Neural cell (in vitro differentiated cells): ENCODE measurements around the gene STUM. TPM values are rescaled to one million over a fixed set of nuclear protein-coding genes. Genes with fewer than 3 reads are reported as not detected.

Experiments used
- H2AFZ ChIP-seq: fragments of 200-600, 300-800 bp; sonication (generic), shearing (Covaris generic); 2 replicates; pipeline ENCODE4 v1.6.0; 2014; ENCODE audit warnings: low read depth, mild to moderate bottlenecking, antibody characterized with exemption, low read length, moderate library complexity
- H3F3A ChIP-seq: fragments of 200-600 bp; shearing (Covaris generic); 2 replicates; pipeline ENCODE4 v1.6.1; 2016; ENCODE audit warnings: mild to moderate bottlenecking, moderate library complexity, mixed read lengths, antibody characterized with exemption, low read length; ENCODE audit not compliant: insufficient read depth, poor library complexity, severe bottlenecking
- H3K27ac ChIP-seq: fragments of 200-600, 300-800 bp; sonication (generic), shearing (Covaris generic); 2 replicates; pipeline ENCODE4 v1.5.1; 2014; ENCODE audit warnings: mild to moderate bottlenecking, low read length, moderate library complexity
- H3K27me3 ChIP-seq: fragments of 300-800, 200-600 bp; sonication (generic), shearing (Covaris generic); 2 replicates; pipeline ENCODE4 v1.6.0; 2014; ENCODE audit warnings: mild to moderate bottlenecking, low read depth, low read length, moderate library complexity; ENCODE audit not compliant: insufficient read depth
- H3K36me3 ChIP-seq: fragments of 300-800, 200-600 bp; sonication (generic), shearing (Covaris generic); 2 replicates; pipeline ENCODE4 v1.5.1; 2014; ENCODE audit warnings: mild to moderate bottlenecking, antibody characterized with exemption, low read length, moderate library complexity; ENCODE audit not compliant: insufficient read depth
- H3K4me2 ChIP-seq: fragments of 300-800, 200-600 bp; sonication (generic), shearing (Covaris generic); 2 replicates; pipeline ENCODE4 v1.6.0; 2014; ENCODE audit warnings: mild to moderate bottlenecking, low read length
- H3K4me3 ChIP-seq: fragments of 300-800, 200-600 bp; sonication (generic), shearing (Covaris generic); 2 replicates; pipeline ENCODE4 v1.5.1; 2014; ENCODE audit warnings: mild to moderate bottlenecking, low read length, moderate library complexity
- H3K79me2 ChIP-seq: fragments of 200-600 bp; shearing (Covaris generic); replicated peaks from 2 replicates; pipeline ENCODE4 v1.6.0; 2014; ENCODE audit warnings: mild to moderate bottlenecking, low read length, moderate library complexity; ENCODE audit not compliant: insufficient read depth
- H3K9ac ChIP-seq: fragments of 300-800, 200-600 bp; sonication (generic), shearing (Covaris generic); 2 replicates; pipeline ENCODE4 v1.6.1; 2016; ENCODE audit warnings: mild to moderate bottlenecking, low read length, mixed read lengths
- H3K9me2 ChIP-seq: fragments of 200-600 bp; shearing (Covaris generic); 2 replicates; pipeline ENCODE4 v1.6.1; 2016; ENCODE audit warnings: mild to moderate bottlenecking, low read length, mixed read lengths; ENCODE audit not compliant: insufficient read depth
- H3K9me3 ChIP-seq: fragments of 200-600, 300-800 bp; sonication (generic), shearing (Covaris generic); 2 replicates; pipeline ENCODE4 v1.6.1; 2016; ENCODE audit warnings: mild to moderate bottlenecking, mixed run types, low read length, moderate library complexity, mixed read lengths
- H4K20me1 ChIP-seq: fragments of 200-600 bp; shearing (Covaris generic); 2 replicates; pipeline ENCODE4 v1.6.1; 2016; ENCODE audit warnings: mild to moderate bottlenecking, mixed run types; ENCODE audit not compliant: insufficient read depth
- EP300 ChIP-seq: fragments of 450-650 bp; conservative IDR thresholded peaks from 2 replicates; pipeline ENCODE4 v1.6.1; 2014; ENCODE audit warnings: antibody characterized with exemption, mild to moderate bottlenecking, moderate library complexity; ENCODE audit not compliant: poor library complexity, severe bottlenecking
- EZH2 ChIP-seq: fragments of 200-600, 300-800 bp; shearing (Covaris generic), sonication (generic); IDR thresholded peaks from 2 replicates; pipeline ENCODE4 v1.6.1; 2014; ENCODE audit warnings: antibody characterized with exemption, low read length, borderline replicate concordance, mild to moderate bottlenecking; ENCODE audit not compliant: insufficient read depth, poor library complexity, severe bottlenecking
- MXI1 ChIP-seq: fragments of 450-650 bp; conservative IDR thresholded peaks from 2 replicates; pipeline ENCODE4 v1.6.1; 2014; ENCODE audit warnings: antibody characterized with exemption, mild to moderate bottlenecking; ENCODE audit not compliant: poor library complexity, severe bottlenecking
- POLR2AphosphoS5 ChIP-seq: IDR thresholded peaks from 2 replicates; pipeline ENCODE4 v1.6.1; 2012
- RAD21 ChIP-seq: fragments of 450-650 bp; conservative IDR thresholded peaks from 2 replicates; pipeline ENCODE4 v1.6.1; 2014; ENCODE audit warnings: antibody characterized with exemption, mild to moderate bottlenecking, moderate library complexity
- SMC3 ChIP-seq: fragments of 450-650 bp; conservative IDR thresholded peaks from 2 replicates; pipeline ENCODE4 v1.6.1; 2014; ENCODE audit warnings: antibody characterized with exemption, mild to moderate bottlenecking, moderate library complexity; ENCODE audit not compliant: poor library complexity
- TAF1 ChIP-seq: IDR thresholded peaks from 2 replicates; pipeline ENCODE4 v1.6.1; 2012; ENCODE audit warnings: low read depth
- polyA plus RNA-seq: library from polyadenylated mRNA; depleted of rRNA; stranded (reverse); fragments of >200 nt; gene quantifications from 2 replicates; pipeline ENCODE4 v1.2.3, GENCODE V29; 2014
- TF ChIP-seq, protein P1 (sequence below): fragments of 450-650 bp; IDR thresholded peaks from 2 replicates; pipeline ENCODE4 v1.5.1; 2014; ENCODE audit warnings: antibody characterized with exemption, mild to moderate bottlenecking, moderate library complexity; ENCODE audit not compliant: poor library complexity, severe bottlenecking
- TF ChIP-seq, protein P2 (sequence below): IDR thresholded peaks from 2 replicates; pipeline ENCODE4 v1.6.1; 2012; ENCODE audit warnings: borderline replicate concordance

STUM gene
- polyA plus RNA-seq, 1 donor from 2014 or later, result 0.52 TPM

DNA sequence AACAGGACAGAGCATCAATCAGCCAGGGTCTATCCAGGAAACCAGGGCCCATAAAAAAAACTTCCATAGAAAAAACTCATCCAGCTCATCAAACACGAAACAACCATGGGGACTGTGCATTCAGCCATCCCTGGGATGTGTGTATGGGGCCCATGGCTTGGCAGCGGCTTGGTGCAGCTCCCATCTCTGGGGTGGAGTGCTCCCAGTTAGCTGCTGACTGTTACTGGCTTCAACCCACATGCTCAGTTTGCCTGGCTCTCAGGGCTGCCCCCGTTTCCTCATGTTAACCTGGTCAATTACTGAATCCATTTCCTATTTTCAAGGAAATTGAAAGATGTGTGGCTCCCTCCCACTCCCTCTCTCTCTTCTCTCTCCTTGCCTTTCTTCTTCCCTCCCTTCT is 37.3 kb upstream of the STUM start:
- Histone ChIP-seq H3K9ac (no peak overlapping the region), H3K36me3 (no peaks in the 10 kb centered on the region), H3K9me2 (no peaks in the 10 kb centered on the region), H3K79me2 (no peaks in the 10 kb centered on the region), H3K4me2 (no peak overlapping the region), H3K4me3 (no peak overlapping the region), H4K20me1 (no peaks in the 10 kb centered on the region), H3K27me3 (no peaks in the 10 kb centered on the region), H2AFZ (no peak overlapping the region), H3F3A (no peaks in the 10 kb centered on the region), H3K9me3 (no peaks in the 10 kb centered on the region), H3K27ac (no peak overlapping the region)
- TF ChIP-seq, protein P1, sequence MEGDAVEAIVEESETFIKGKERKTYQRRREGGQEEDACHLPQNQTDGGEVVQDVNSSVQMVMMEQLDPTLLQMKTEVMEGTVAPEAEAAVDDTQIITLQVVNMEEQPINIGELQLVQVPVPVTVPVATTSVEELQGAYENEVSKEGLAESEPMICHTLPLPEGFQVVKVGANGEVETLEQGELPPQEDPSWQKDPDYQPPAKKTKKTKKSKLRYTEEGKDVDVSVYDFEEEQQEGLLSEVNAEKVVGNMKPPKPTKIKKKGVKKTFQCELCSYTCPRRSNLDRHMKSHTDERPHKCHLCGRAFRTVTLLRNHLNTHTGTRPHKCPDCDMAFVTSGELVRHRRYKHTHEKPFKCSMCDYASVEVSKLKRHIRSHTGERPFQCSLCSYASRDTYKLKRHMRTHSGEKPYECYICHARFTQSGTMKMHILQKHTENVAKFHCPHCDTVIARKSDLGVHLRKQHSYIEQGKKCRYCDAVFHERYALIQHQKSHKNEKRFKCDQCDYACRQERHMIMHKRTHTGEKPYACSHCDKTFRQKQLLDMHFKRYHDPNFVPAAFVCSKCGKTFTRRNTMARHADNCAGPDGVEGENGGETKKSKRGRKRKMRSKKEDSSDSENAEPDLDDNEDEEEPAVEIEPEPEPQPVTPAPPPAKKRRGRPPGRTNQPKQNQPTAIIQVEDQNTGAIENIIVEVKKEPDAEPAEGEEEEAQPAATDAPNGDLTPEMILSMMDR, result no peak
- TF ChIP-seq TAF1 (no peak), EZH2 (no peak)

DNA sequence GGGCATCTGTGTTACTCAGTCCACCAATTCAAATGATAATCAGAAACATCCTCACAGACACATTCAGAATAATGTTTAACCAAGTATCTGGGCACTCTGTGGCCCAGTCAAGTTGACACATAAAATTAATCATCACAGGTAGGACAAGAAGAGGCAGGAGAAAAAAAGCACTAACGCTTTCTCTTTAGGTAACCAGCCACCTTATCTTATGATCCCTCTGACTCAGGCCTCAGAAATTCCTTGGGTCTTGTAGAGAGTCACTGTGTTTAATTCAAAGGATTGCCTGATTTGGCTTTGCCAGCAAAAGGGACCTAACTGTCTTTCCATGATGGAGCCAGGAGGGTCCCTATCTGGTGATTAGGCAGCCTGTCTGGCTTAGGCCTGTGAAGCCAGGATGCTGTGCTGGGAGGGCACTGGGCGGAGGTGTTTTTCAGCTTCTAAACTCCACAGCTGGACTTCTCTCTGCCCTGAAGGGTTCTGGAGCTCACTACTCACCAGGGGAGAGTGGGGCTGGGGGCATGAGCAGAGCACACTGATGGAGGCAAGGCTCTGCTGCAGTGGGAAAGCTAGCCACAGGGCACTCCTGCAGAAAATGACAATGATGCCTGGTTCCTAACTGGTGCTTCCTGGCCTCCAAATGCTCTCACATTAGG is 36.4 kb upstream of the STUM start:
- Histone ChIP-seq H3K4me3 (no peak overlapping the region), H3K79me2 (no peaks in the 10 kb centered on the region), H3K9me3 (no peaks in the 10 kb centered on the region), H3K36me3 (no peaks in the 10 kb centered on the region), H2AFZ (no peak overlapping the region), H3F3A (no peaks in the 10 kb centered on the region), H3K9me2 (no peaks in the 10 kb centered on the region), H3K27me3 (no peaks in the 10 kb centered on the region), H3K9ac (no peak overlapping the region), H3K4me2 (no peak overlapping the region), H3K27ac (no peak overlapping the region), H4K20me1 (no peaks in the 10 kb centered on the region)
- TF ChIP-seq MXI1 (no peak), TAF1 (no peak), EZH2 (no peak), SMC3 (no peak), RAD21 (no peak), EP300 (no peak), POLR2AphosphoS5 (no peak)
- TF ChIP-seq, protein P1, result no peak
- TF ChIP-seq, protein P2, sequence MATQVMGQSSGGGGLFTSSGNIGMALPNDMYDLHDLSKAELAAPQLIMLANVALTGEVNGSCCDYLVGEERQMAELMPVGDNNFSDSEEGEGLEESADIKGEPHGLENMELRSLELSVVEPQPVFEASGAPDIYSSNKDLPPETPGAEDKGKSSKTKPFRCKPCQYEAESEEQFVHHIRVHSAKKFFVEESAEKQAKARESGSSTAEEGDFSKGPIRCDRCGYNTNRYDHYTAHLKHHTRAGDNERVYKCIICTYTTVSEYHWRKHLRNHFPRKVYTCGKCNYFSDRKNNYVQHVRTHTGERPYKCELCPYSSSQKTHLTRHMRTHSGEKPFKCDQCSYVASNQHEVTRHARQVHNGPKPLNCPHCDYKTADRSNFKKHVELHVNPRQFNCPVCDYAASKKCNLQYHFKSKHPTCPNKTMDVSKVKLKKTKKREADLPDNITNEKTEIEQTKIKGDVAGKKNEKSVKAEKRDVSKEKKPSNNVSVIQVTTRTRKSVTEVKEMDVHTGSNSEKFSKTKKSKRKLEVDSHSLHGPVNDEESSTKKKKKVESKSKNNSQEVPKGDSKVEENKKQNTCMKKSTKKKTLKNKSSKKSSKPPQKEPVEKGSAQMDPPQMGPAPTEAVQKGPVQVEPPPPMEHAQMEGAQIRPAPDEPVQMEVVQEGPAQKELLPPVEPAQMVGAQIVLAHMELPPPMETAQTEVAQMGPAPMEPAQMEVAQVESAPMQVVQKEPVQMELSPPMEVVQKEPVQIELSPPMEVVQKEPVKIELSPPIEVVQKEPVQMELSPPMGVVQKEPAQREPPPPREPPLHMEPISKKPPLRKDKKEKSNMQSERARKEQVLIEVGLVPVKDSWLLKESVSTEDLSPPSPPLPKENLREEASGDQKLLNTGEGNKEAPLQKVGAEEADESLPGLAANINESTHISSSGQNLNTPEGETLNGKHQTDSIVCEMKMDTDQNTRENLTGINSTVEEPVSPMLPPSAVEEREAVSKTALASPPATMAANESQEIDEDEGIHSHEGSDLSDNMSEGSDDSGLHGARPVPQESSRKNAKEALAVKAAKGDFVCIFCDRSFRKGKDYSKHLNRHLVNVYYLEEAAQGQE, result no peak
